SK-N-SH treated with all-trans-retinoic acid at 6 μM for 48 hours (cell line): ENCODE measurements around the gene PDE3A.

Experiments
- TOX ChIP-seq: fragments of 250-450 bp; sonication (Bioruptor Pico); IDR thresholded peaks from 2 replicates; pipeline ENCODE4 v1.8.0; 2021; ENCODE audit warnings: mild to moderate bottlenecking, moderate library complexity, borderline replicate concordance
- TF ChIP-seq, protein P1 (sequence below): fragments of 250-450 bp; sonication (Bioruptor Pico); IDR thresholded peaks from 2 replicates; pipeline ENCODE4 v1.8.0; 2020; ENCODE audit warnings: mild to moderate bottlenecking, moderate library complexity, borderline replicate concordance

DNA sequence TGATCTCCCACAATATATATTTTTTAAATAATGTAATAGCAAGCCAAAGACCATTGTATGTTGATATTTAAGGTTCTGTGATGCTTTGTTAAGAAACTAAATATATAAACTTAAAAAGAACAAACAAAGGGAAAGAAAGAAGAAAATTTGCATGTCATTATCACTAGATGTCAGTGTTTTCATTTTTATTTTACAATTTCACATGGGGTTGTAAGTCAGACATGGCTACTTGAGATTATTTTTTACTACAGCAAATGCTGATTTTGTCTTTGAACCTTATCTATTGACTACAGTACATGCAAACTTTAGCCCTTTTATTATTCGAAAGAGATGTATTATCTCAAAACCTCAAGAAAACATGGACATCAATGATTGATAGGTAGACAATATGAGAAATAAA lies 362.9 kb downstream of the PDE3A start:
- no peak for TF ChIP-seq TOX
- TF ChIP-seq, protein P1, sequence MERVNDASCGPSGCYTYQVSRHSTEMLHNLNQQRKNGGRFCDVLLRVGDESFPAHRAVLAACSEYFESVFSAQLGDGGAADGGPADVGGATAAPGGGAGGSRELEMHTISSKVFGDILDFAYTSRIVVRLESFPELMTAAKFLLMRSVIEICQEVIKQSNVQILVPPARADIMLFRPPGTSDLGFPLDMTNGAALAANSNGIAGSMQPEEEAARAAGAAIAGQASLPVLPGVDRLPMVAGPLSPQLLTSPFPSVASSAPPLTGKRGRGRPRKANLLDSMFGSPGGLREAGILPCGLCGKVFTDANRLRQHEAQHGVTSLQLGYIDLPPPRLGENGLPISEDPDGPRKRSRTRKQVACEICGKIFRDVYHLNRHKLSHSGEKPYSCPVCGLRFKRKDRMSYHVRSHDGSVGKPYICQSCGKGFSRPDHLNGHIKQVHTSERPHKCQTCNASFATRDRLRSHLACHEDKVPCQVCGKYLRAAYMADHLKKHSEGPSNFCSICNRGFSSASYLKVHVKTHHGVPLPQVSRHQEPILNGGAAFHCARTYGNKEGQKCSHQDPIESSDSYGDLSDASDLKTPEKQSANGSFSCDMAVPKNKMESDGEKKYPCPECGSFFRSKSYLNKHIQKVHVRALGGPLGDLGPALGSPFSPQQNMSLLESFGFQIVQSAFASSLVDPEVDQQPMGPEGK (CRISPR knock-in tag), result no peak
